IMR-90 (cell line): Measurements from ENCODE around the gene TSPEAR. TPM values are rescaled to one million over a fixed set of nuclear protein-coding genes. Genes with fewer than 3 reads are reported as not detected.

ENCODE experiments used
- ATAC-seq: fragments of 200-7000 bp; cut with Tn5 transposase; 2 replicates; pipeline ENCODE4 v1.9.1; 2020; ENCODE audit warnings: low read depth, mild to moderate bottlenecking, moderate library complexity
- BruUV-seq: library from RNA; stranded (reverse); fragments of 400-500 nt; replicated peaks from 2 replicates; lab custom pipeline; 2021; lab: Mats Ljungman, UMichigan
- CTCF ChIA-PET: fragments of 300-600 bp; formaldehyde crosslinking; extraction: SDS; loops from one replicate; lab custom pipeline; 2021; ENCODE audit warnings: antibody characterized with exemption; lab: Yijun Ruan, JAX
- POLR2A ChIA-PET: fragments of 300-600 bp; sonication (Branson Sonifier 250); formaldehyde crosslinking; loops from one replicate; lab custom pipeline; 2022; ENCODE audit warnings: antibody characterized with exemption; ENCODE audit not compliant: unreplicated experiment; lab: Charles Lee
- DNase-seq: peaks from one replicate; pipeline ENCODE4 v3.0.0; 2013
- H2AFZ ChIP-seq: replicated peaks from 2 replicates; pipeline ENCODE3; 2013; ENCODE audit warnings: low read length, mild to moderate bottlenecking; ENCODE audit not compliant: poor library complexity
- H2AK5ac ChIP-seq: 2 replicates; pipeline ENCODE4 v1.6.1; 2013; ENCODE audit warnings: low read depth, low read length, inconsistent platforms
- H2AK9ac ChIP-seq: replicated peaks from 2 replicates; pipeline ENCODE3; 2013; ENCODE audit warnings: mild to moderate bottlenecking, low read depth, low read length, moderate library complexity; ENCODE audit not compliant: poor library complexity
- H2BK120ac ChIP-seq: 2 replicates; pipeline ENCODE4 v1.6.1; 2013; ENCODE audit warnings: low read depth, low read length, inconsistent platforms
- H2BK15ac ChIP-seq: 3 replicates; pipeline ENCODE4 v1.6.1; 2013; ENCODE audit warnings: low read depth, low read length, inconsistent platforms
- H2BK20ac ChIP-seq: 2 replicates; pipeline ENCODE4 v1.6.1; 2013; ENCODE audit warnings: low read depth, mild to moderate bottlenecking, inconsistent platforms, low read length, moderate library complexity
- H2BK5ac ChIP-seq: 2 replicates; pipeline ENCODE4 v1.6.1; 2013; ENCODE audit warnings: mild to moderate bottlenecking, low read depth, low read length, inconsistent platforms; ENCODE audit not compliant: poor library complexity, severe bottlenecking
- H3K14ac ChIP-seq: replicated peaks from 2 replicates; pipeline ENCODE4 v1.6.1; 2013; ENCODE audit warnings: low read depth, low read length, inconsistent platforms
- H3K18ac ChIP-seq: 2 replicates; pipeline ENCODE4 v1.6.1; 2013; ENCODE audit warnings: low read depth, low read length, control low read depth
- H3K23ac ChIP-seq: 2 replicates; pipeline ENCODE4 v1.6.1; 2013; ENCODE audit warnings: low read depth, low read length, inconsistent platforms
- H3K27ac ChIP-seq: 2 replicates; pipeline ENCODE4 v1.5.1; 2013; ENCODE audit warnings: mild to moderate bottlenecking, control low read depth, low read length; ENCODE audit not compliant: insufficient read depth
- H3K27me3 ChIP-seq: 2 replicates; pipeline ENCODE4 v1.6.1; 2013; ENCODE audit warnings: low read length; ENCODE audit not compliant: control insufficient read depth, insufficient read depth
- H3K36me3 ChIP-seq: 2 replicates; pipeline ENCODE4 v1.6.1; 2013; ENCODE audit warnings: low read length, mixed read lengths; ENCODE audit not compliant: control insufficient read depth, insufficient read depth
- H3K4ac ChIP-seq: 2 replicates; pipeline ENCODE4 v1.6.1; 2013; ENCODE audit warnings: low read depth, low read length, inconsistent platforms
- H3K4me1 ChIP-seq: 2 replicates; pipeline ENCODE4 v1.6.1; 2013; ENCODE audit warnings: low read length, mixed read lengths; ENCODE audit not compliant: control insufficient read depth, insufficient read depth
- H3K4me2 ChIP-seq: 2 replicates; pipeline ENCODE4 v1.6.1; 2013; ENCODE audit warnings: low read depth, mild to moderate bottlenecking, control low read depth, low read length, moderate library complexity
- H3K4me3 ChIP-seq: 2 replicates; pipeline ENCODE4 v1.5.1; 2013; ENCODE audit warnings: low read depth, mild to moderate bottlenecking, control low read depth, low read length, moderate library complexity; ENCODE audit not compliant: insufficient read depth
- H3K56ac ChIP-seq: 2 replicates; pipeline ENCODE4 v1.6.1; 2013; ENCODE audit warnings: low read length, inconsistent platforms; ENCODE audit not compliant: insufficient read depth; ENCODE audit errors: extremely low read depth
- H3K79me1 ChIP-seq, 2 experiments: 2 replicates each; pipeline ENCODE4 v1.6.1; 2013; ENCODE audit warnings: low read length in 2 of 2, inconsistent platforms in 1 of 2, low read depth in 1 of 2
- H3K9ac ChIP-seq: 2 replicates; pipeline ENCODE4 v1.6.1; 2013; ENCODE audit warnings: low read depth, low read length, control low read depth
- H3K9me1 ChIP-seq: 2 replicates; pipeline ENCODE4 v1.6.1; 2013; ENCODE audit warnings: low read length, inconsistent platforms; ENCODE audit not compliant: insufficient read depth
- H3K9me3 ChIP-seq: 2 replicates; pipeline ENCODE4 v1.6.1; 2013; ENCODE audit warnings: low read length; ENCODE audit not compliant: control insufficient read depth, insufficient read depth
- H4K20me1 ChIP-seq: 2 replicates; pipeline ENCODE4 v1.6.1; 2013; ENCODE audit warnings: low read length, inconsistent platforms; ENCODE audit not compliant: insufficient read depth
- H4K5ac ChIP-seq: 2 replicates; pipeline ENCODE4 v1.6.1; 2013; ENCODE audit warnings: mild to moderate bottlenecking, low read depth, low read length, control low read depth
- H4K8ac ChIP-seq, 2 experiments: 2 replicates each; pipeline ENCODE4 v1.6.1; 2013; ENCODE audit warnings: low read depth in 2 of 2, low read length in 2 of 2, control low read depth in 1 of 2, inconsistent platforms in 1 of 2
- H4K91ac ChIP-seq: 2 replicates; pipeline ENCODE4 v1.6.1; 2013; ENCODE audit warnings: low read depth, low read length, inconsistent platforms; ENCODE audit not compliant: insufficient read depth
- CHD1 ChIP-seq: IDR thresholded peaks from 2 replicates; pipeline ENCODE4 v1.6.1; 2012; ENCODE audit warnings: low read depth, low read length, improper control_type of control experiment
- MAFK ChIP-seq: IDR thresholded peaks from 2 replicates; pipeline ENCODE4 v1.6.1; 2012; ENCODE audit warnings: low read depth, low read length, improper control_type of control experiment
- NFE2L2 ChIP-seq: fragments of 150-350 bp; IDR thresholded peaks from 2 replicates; pipeline ENCODE4 v1.6.1; 2016; ENCODE audit warnings: low read depth, mild to moderate bottlenecking, low read length
- WGBS, 2 experiments: methylation state at CpG; one replicate each; pipeline versions ENCODE4 v1.1.5 to v1.1.7; 2013; ENCODE audit warnings: missing lambda C conversion rate in 2 of 2; ENCODE audit not compliant: insufficient read length in 1 of 2; ENCODE audit errors: extremely low coverage in 2 of 2; 5-methylcytosine and 5-hydroxymethylcytosine counted together
- dilution Hi-C: fragments of 300-500 bp; cut with HindIII; formaldehyde crosslinking; loops from one replicate; pipeline ENCODE4 v1.14.3; 2018; ENCODE audit warnings: low sequenced_read_pairs; ENCODE audit not compliant: unreplicated experiment
- in situ Hi-C: fragments of 300-500 bp; cut with MboI; formaldehyde crosslinking; loops from 3 replicates; pipeline ENCODE4 v1.14.3; 2019; ENCODE audit warnings: low sequenced_read_pairs, inconsistent platforms, mixed read lengths
- intact Hi-C: fragments of 100-400 bp; cut with micrococcal nuclease; formaldehyde crosslinking; loops from 2 replicates; pipeline ENCODE4 v1.10.0; 2022
- polyA plus RNA-seq, 3 experiments: library from polyadenylated mRNA; depleted of rRNA; stranded (reverse); fragments of >200 nt; gene quantifications; 2 replicates each; pipeline ENCODE4 v1.2.3, GENCODE V29; 2012; ENCODE audit warnings: low replicate concordance in 1 of 3
- total RNA-seq: library from RNA; depleted of rRNA; stranded (reverse); fragments of >200 nt; gene quantifications from 2 replicates; pipeline ENCODE4 v1.2.3, GENCODE V29; 2012

TSPEAR gene
- total and polyA plus RNA-seq, 2 of the 4 experiments (the other 2 are of a cell fraction): not detected

GRCh38 chr21:44508711-44509445 is 202.5 kb downstream of the TSPEAR start:
- Histone ChIP-seq H3K9ac (no peak overlapping the region), H3K79me1 (no peaks in the 10 kb centered on the region), H4K91ac (no peak overlapping the region), H4K20me1 (no peaks in the 10 kb centered on the region), H2AK5ac (no peak overlapping the region), H3K27me3 (peaks cover 23% of the 10 kb centered on the region), H4K5ac (no peak overlapping the region), H2AFZ (peak overlapping the region; percentile 51), H2BK20ac (no peak overlapping the region), H2AK9ac (no peak overlapping the region), H3K9me1 (no peaks in the 10 kb centered on the region), H3K4me1 (no peaks in the 10 kb centered on the region), H3K9me3 (no peaks in the 10 kb centered on the region), H3K36me3 (no peaks in the 10 kb centered on the region), H3K4me2 (no peak overlapping the region), H3K4ac (no peak overlapping the region), H3K56ac (no peak overlapping the region), H2BK5ac (no peak overlapping the region), H3K4me3 (no peak overlapping the region), H3K14ac (no peak overlapping the region), H3K18ac (no peak overlapping the region), H4K8ac (no peak overlapping the region), H3K27ac (no peak overlapping the region), H2BK120ac (no peak overlapping the region), H2BK15ac (no peak overlapping the region), H3K23ac (no peak overlapping the region)
- DNase-seq (no peak), ATAC-seq (no peak)
- ChIA-PET POLR2A (no interaction called here), CTCF (no interaction called here)
- WGBS, 2 experiments: 60% methylated on average over 2 of the region's 30 CpGs; no CpG with 5 or more reads in 1 of the 2 experiments
- BruUV-seq: no TSS peak
- TF ChIP-seq MAFK (no peak), CHD1 (no peak), NFE2L2 (no peak)
- in situ Hi-C loops: loop anchor here (25.0 kb wide), 1 partner anchor 428 kb away; the partner anchor contains the start of gene SLX9
- dilution Hi-C loops: no loop called here
- intact Hi-C loops: no loop called here
